Upper lobe of right lung (tissue), 1 donor: Measurements from ENCODE around the gene IPO9. TPM values are rescaled to one million over a fixed set of nuclear protein-coding genes. Genes with fewer than 3 reads are reported as not detected.
"Not testable (repeated sequence)": the region's sequence is repeated elsewhere in the genome, so short reads cannot be mapped to it uniquely, and the experiment has no call there.

Experiments
- ATAC-seq: fragments of 200-7000 bp; cut with Tn5 transposase; one replicate; pipeline ENCODE4 v1.9.1; 2020; ENCODE audit warnings: mild to moderate bottlenecking, moderate library complexity
- DNase-seq: peaks from one replicate; pipeline ENCODE4 v3.0.0-alpha.2; 2020
- H3K27ac ChIP-seq: fragments of 200-600 bp; one replicate; pipeline ENCODE4 v1.8.0; 2022
- H3K27me3 ChIP-seq: fragments of 200-600 bp; one replicate; pipeline ENCODE4 v1.8.0; 2022; ENCODE audit warnings: mild to moderate bottlenecking
- H3K36me3 ChIP-seq: fragments of 200-600 bp; one replicate; pipeline ENCODE4 v1.8.0; 2022
- H3K4me1 ChIP-seq: fragments of 200-600 bp; one replicate; pipeline ENCODE4 v1.8.0; 2022
- H3K4me3 ChIP-seq: fragments of 200-600 bp; one replicate; pipeline ENCODE4 v1.8.0; 2022; ENCODE audit warnings: mild to moderate bottlenecking
- H3K9me3 ChIP-seq: fragments of 200-600 bp; one replicate; pipeline ENCODE4 v1.8.0; 2022
- CTCF ChIP-seq: fragments of 200-600 bp; IDR thresholded peaks from one replicate; pipeline ENCODE4 v1.8.0; 2022; ENCODE audit warnings: antibody characterized with exemption
- intact Hi-C: fragments of 100-400 bp; cut with DNase I; formaldehyde crosslinking; loops from one replicate; pipeline ENCODE4 v1.11.0; 2022
- total RNA-seq: library from RNA; stranded (reverse); fragmentation: NEBNext Ultra II Directional; extraction: Animal tissue kit (Norgen Biotek cat#: 25700); gene quantifications from one replicate; pipeline ENCODE4 v1.2.1, GENCODE V29; 2021
- donor health status: DM: no; HTN: yes; CAD: no; lungs with severe emphysema.

Gene IPO9
- total RNA-seq, 1 donor from 2014 or later: 44.5 TPM

- Histone ChIP-seq H3K9me3 (no peaks in the 10 kb centered on the region), H3K4me1 (peaks cover 15% of the 10 kb centered on the region), H3K36me3 (peaks cover 64% of the 10 kb centered on the region), H3K27ac (peak overlapping the region; percentile 59), H3K4me3 (no peak overlapping the region), H3K27me3 (no peaks in the 10 kb centered on the region)
- DNase-seq: no peak
- no peak for TF ChIP-seq CTCF
- intact Hi-C loops: no loop called here
- peak; percentile 91 for ATAC-seq
Measured at GRCh38 chr1:201850053-201850397, 21.1 kb downstream of the IPO9 start.

- Histone ChIP-seq H3K27ac (no peak overlapping the region), H3K4me3 (no peak overlapping the region), H3K9me3 (no peaks in the 10 kb centered on the region), H3K27me3 (no peaks in the 10 kb centered on the region), H3K4me1 (peaks cover 15% of the 10 kb centered on the region), H3K36me3 (peaks cover 83% of the 10 kb centered on the region)
- intact Hi-C loops: no loop called here
- no peak for DNase-seq
- ATAC-seq: no peak
- no peak for TF ChIP-seq CTCF
Measured at GRCh38 chr1:201851949-201852348, 23.0 kb downstream of the IPO9 start.

GRCh38 chr1:201856722-201857121 lies 27.8 kb downstream of the IPO9 start:
- ATAC-seq, H3K27ac ChIP-seq, DNase-seq, H3K9me3 ChIP-seq, H3K4me1 ChIP-seq, H3K4me3 ChIP-seq, H3K27me3 ChIP-seq, intact Hi-C loops: not testable (repeated sequence)
- H3K36me3 ChIP-seq: peaks cover 93% of the 10 kb centered on the region

GRCh38 chr1:201859424-201859823 lies 30.5 kb downstream of the IPO9 start:
- no peak overlapping the region for H3K27ac ChIP-seq
- no peaks in the 10 kb centered on the region for H3K4me1 ChIP-seq
- no peak overlapping the region for H3K4me3 ChIP-seq
- peaks cover 92% of the 10 kb centered on the region for H3K36me3 ChIP-seq
- no peaks in the 10 kb centered on the region for H3K27me3 ChIP-seq
- intact Hi-C loops: no loop called here
- no peak for ATAC-seq
- no peak for DNase-seq
- no peak for TF ChIP-seq CTCF
- H3K9me3 ChIP-seq: no peaks in the 10 kb centered on the region

GRCh38 chr1:201861448-201861847 lies 32.5 kb downstream of the IPO9 start:
- no peak overlapping the region for H3K4me3 ChIP-seq
- intact Hi-C loops: no loop called here
- H3K27me3 ChIP-seq: no peaks in the 10 kb centered on the region
- peaks cover 88% of the 10 kb centered on the region for H3K36me3 ChIP-seq
- TF ChIP-seq CTCF: no peak
- ATAC-seq (no peak), DNase-seq (no peak)
- no peaks in the 10 kb centered on the region for H3K4me1 ChIP-seq
- no peaks in the 10 kb centered on the region for H3K9me3 ChIP-seq
- H3K27ac ChIP-seq: no peak overlapping the region

- intact Hi-C loops: no loop called here
- Histone ChIP-seq H3K36me3 (peaks cover 95% of the 10 kb centered on the region), H3K27ac (no peak overlapping the region), H3K27me3 (no peaks in the 10 kb centered on the region), H3K4me3 (no peak overlapping the region), H3K9me3 (no peaks in the 10 kb centered on the region), H3K4me1 (no peaks in the 10 kb centered on the region)
- no peak for TF ChIP-seq CTCF
- no peak for DNase-seq
- no peak for ATAC-seq
Measured at GRCh38 chr1:201870397-201870796, 41.4 kb downstream of the IPO9 start.
